Suppressor macrophage treated with lipopolysaccharide for 4 hours (primary cell): ENCODE results near the gene ZNF732.
"Not testable (repeated sequence)": the region's sequence is repeated elsewhere in the genome, so short reads cannot be mapped to it uniquely, and the experiment has no call there.

ENCODE experiments used
- DNase-seq: peaks from one replicate; pipeline ENCODE4 v3.0.0-alpha.2; 2020

ZNF732 gene

DNA sequence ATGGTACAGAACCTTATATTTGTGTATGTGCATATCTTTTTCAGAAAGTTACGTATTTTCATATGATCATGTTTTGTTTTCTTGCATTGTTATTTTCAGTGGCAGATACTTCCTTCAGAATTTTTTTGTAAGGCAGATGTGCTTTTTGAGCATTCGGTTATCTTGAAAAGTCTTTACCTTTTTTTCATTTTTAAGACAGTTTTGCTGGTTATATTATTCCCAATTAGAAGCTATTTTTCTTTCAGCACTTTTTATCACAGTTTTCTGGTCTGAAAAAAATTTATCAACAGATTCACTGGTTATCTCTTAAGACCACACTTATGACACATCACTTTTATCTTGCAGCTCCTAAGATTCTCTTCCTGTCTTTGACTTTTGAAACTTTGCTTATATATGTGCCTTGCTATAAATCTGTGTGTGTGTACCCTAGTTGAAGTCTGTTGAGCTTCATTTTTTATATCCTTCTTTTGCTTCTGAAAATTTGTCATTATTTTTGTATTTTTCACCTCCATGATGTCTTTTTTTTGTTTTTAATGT, 53.1 kb downstream of the ZNF732 start:
- DNase-seq, result no peak

DNA sequence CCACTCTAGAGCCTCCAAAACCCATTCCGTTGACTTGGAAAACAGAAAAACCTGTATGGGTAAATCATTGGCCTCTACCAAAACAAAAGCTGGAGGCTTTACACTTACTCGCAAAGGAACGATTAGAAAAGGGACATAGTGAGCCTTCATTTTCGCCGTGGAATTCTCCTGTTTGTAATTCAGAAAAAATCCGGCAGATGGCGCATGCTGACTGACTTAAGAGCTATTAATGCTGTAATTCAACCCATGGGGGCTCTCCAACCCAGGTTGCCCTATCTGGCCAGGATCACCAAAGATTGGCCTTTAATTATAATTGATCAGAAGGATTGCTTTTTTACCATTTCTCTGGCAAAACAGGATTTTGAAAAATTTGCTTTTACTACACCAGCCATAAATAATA, 60.8 kb downstream of the ZNF732 start:
- DNase-seq, result peak; percentile 73

DNA sequence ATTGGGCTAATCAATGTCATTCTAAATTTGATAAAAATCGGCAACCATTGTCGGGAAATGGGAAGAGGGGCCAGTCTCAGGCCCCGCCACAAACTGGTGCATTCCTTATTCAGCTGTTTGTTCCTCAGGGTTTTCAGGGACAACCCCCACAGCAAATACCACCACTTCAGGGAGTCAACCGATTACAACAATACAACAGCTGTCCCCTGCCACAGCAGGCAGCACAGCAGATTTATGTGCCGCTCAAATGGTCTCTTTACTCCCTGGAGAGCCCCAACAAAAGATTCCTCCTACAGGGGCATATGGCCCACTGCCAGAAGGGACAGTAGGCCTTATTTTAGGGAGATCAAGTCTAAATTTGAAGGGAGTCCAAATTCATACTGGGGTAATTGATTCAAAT, 61.8 kb downstream of the ZNF732 start:
- no peak for DNase-seq

- peak; percentile 86 for DNase-seq
Observed at GRCh38 chr4:242121-242848, 63.0 kb downstream of the ZNF732 start.

DNA sequence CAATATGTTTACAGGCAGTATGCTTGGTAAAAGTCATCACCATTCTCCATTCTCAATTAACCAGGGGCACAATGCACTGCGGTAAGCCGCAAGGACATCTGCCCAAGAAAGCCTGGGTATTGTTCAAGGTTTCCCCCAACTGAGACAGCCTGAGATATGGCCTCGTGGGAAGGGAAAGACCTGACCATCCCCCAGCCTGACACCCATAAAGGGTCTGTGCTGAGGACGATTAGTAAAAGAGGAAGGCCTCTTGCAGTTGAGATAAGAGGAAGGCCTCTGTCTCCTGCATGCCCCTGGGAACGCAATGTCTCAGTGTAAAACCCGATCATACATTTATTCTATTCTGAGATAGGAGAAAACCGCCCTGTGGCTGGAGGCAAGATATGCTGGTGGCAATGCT, 63.9 kb downstream of the ZNF732 start:
- DNase-seq, result not testable (repeated sequence)

DNA sequence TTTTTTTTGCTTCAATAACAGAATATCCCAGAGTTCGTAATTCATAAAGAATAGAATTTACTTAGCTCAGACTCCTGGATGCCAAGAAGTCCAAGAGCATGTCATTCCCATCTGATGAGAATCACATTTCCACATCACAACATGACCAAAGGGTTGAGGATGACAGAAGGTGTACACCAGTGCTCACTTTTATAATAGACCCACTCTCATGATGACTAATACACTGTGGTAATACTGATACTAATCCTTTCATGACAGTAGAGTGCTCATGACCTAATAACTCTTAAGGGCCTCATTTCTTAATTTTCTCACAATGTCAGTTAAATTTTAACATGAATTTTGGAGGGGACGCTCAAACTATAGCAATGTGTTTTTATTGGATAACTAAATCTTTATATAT, 69.2 kb downstream of the ZNF732 start:
- DNase-seq, result no peak

DNA sequence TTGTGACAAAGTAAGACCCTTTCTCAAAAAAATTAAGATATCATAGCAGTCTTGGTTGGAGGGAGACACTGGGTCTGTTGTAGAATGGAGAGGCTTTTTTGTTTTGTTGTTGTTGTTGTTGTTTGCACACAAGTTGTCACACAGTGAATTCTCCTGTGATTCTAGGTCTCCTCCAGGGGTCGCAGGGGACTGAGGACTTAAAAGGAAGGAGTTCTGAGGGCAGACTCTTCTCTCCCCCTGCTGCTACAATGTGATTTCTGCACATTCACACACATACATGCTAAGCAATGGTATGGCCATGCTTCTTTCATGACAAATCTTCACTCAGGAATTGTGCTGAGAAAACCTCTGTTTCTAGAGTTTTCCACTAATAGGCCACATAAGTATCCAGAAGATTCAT, 71.1 kb downstream of the ZNF732 start:
- no peak for DNase-seq

- DNase-seq, result no peak
Observed at GRCh38 chr4:223913-224497, 81.3 kb downstream of the ZNF732 start.
